BE2C (cell line): Measurements from ENCODE around the gene ENPP6.

Experiments
- DNase-seq: peaks from one replicate; pipeline ENCODE4 v3.0.0-alpha.2; 2020
- H3K27me3 ChIP-seq: fragments of 250-450 bp; sonication (Bioruptor Pico); 2 replicates; pipeline ENCODE4 v1.5.1; 2020; ENCODE audit warnings: mild to moderate bottlenecking
- H3K36me3 ChIP-seq: fragments of 250-450 bp; sonication (Bioruptor Pico); 2 replicates; pipeline ENCODE4 v1.5.1; 2020; ENCODE audit warnings: mild to moderate bottlenecking
- H3K4me1 ChIP-seq: fragments of 250-450 bp; sonication (Bioruptor Pico); 2 replicates; pipeline ENCODE4 v1.5.1; 2020
- H3K4me3 ChIP-seq: 2 replicates; pipeline ENCODE4 v1.5.1; 2011; ENCODE audit warnings: low read depth, low read length
- H3K9me3 ChIP-seq: fragments of 250-450 bp; sonication (Bioruptor Pico); 2 replicates; pipeline ENCODE4 v1.5.1; 2020
- CTCF ChIP-seq: IDR thresholded peaks from 2 replicates; pipeline ENCODE4 v1.5.1; 2012; ENCODE audit warnings: mild to moderate bottlenecking, low read depth, low read length

The ENPP6 gene

DNA sequence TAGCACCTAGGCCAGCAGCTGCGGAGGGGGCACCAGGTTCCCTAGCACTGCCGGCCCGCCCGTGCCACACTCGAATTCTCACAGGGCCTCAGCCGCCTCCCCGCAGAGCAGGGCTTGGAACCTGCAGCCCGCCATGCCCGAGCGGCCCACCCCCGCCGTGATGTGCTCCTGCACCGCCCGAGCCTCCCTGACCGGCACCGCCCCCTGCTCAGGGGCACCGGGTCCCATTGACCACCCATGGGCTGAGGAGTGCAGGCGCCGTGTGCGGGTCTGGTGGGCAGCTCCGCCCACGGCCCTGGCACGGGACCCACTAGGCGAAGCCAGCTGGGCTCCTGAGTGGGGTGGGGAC lies 35.4 kb upstream of the ENPP6 start:
- no peak overlapping the region for H3K4me3 ChIP-seq
- TF ChIP-seq CTCF = no peak
- no peaks in the 10 kb centered on the region for H3K36me3 ChIP-seq
- no peaks in the 10 kb centered on the region for H3K27me3 ChIP-seq
- H3K9me3 ChIP-seq = no peaks in the 10 kb centered on the region
- no peaks in the 10 kb centered on the region; the same call in 1 of the 2 replicates for H3K4me1 ChIP-seq
- no peak for DNase-seq

GRCh38 chr4:184252136-184253071 lies 34.7 kb upstream of the ENPP6 start:
- H3K36me3 ChIP-seq = no peaks in the 10 kb centered on the region
- no peak for DNase-seq
- H3K4me3 ChIP-seq = no peak overlapping the region
- no peaks in the 10 kb centered on the region for H3K9me3 ChIP-seq
- no peaks in the 10 kb centered on the region for H3K27me3 ChIP-seq
- no peaks in the 10 kb centered on the region; the same call in 1 of the 2 replicates for H3K4me1 ChIP-seq
- no peak for TF ChIP-seq CTCF

DNA sequence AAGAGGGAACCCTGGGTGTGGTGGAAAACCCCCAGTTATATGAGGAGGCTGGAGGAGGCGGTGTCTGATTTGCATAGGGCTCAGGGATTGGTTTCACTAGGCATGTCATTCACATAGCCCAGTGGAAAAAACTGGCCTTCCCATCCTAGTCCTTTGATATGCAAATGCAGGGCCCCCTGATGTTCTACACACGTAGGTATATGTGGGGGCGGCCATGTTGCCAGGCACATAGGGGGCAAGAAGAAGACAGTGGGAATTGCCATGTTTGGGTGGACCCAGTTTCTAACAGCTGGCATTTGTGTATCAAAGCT lies 34.0 kb upstream of the ENPP6 start:
- H3K36me3 ChIP-seq = no peaks in the 10 kb centered on the region

DNA sequence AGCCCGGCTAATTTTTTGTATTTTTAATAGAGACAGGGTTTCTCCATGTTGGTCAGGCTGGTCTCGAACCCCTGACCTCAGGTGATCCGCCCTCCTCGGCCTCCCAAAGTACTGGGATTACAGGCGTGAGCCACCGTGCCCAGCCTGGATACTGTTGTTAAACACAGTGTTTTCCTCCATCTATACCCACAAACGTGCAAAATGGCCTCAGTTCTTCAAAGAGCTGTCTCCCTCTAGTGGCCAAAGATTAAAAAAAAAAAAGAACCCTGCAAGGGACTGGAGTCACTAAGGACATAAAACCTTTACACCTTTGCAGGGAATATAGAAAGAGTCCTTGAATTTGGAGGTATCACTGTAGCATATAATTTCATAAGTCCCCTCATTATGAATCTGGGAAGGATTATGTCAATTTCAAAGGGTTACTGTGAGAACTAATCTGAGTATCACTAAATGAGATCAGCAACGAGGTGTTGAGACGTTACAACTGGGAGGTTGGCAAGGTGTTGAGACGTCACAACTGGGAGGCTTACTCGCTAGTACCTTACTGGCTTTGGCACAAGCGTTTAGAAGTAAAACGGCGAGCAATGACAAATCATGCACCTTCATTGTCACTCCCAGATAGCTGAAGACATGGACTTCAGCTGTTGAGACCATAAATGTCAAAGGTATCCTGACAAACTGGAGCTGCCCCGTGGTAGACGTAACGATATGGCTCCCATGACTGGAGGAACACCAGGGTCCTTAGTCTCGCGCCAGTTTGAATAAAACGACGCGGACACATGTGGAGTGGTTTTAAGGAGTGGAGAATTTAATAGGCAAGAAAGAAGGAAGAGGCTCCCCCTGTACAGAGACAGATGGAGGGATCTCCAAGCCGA lies 33.4 kb upstream of the ENPP6 start:
- no peaks in the 10 kb centered on the region for H3K27me3 ChIP-seq
- H3K4me3 ChIP-seq = no peak overlapping the region
- peak; percentile 37 for DNase-seq
- peak; percentile 72 for TF ChIP-seq CTCF
- no peaks in the 10 kb centered on the region for H3K36me3 ChIP-seq
- no peaks in the 10 kb centered on the region for H3K9me3 ChIP-seq
- no peaks in the 10 kb centered on the region; the same call in 1 of the 2 replicates for H3K4me1 ChIP-seq

More for the DNA sequence above, 34.0 kb upstream of the ENPP6 start:
- H3K9me3 ChIP-seq = no peaks in the 10 kb centered on the region
- no peak for TF ChIP-seq CTCF
- no peaks in the 10 kb centered on the region; the same call in 1 of the 2 replicates for H3K4me1 ChIP-seq
- H3K4me3 ChIP-seq = no peak overlapping the region
- H3K27me3 ChIP-seq = no peaks in the 10 kb centered on the region
- DNase-seq = no peak

DNA sequence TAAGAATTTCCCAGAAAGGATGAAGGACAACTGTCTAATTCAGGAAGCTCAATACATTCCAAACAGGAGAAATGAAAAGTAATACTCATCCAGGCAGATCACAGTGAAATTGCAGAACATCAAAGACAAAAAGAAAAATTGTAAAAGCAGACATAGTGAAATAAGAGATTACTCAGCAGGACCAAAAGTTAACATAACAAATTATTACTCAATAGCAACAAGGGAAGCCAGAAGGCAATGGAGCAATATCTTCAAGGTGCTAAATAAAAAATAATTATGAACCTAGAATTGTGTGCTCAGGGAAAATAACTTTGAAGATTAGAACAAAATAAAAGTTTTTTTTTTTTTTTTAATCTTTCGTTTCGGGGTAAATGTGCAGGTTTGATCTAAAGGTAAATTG lies 30.5 kb upstream of the ENPP6 start:
- TF ChIP-seq CTCF = no peak
- no peak overlapping the region for H3K4me3 ChIP-seq
- no peaks in the 10 kb centered on the region for H3K4me1 ChIP-seq
- no peaks in the 10 kb centered on the region for H3K36me3 ChIP-seq
- H3K27me3 ChIP-seq = no peaks in the 10 kb centered on the region
- no peaks in the 10 kb centered on the region for H3K9me3 ChIP-seq
- no peak for DNase-seq
